ENCODE data around the gene GP9. TPM values are rescaled to one million over a fixed set of nuclear protein-coding genes. Genes with fewer than 3 reads are reported as not detected.

GP9 gene
- polyA plus RNA-seq, 2 of the 4 experiments (the other 2 are of a cell fraction): not detected

DNA sequence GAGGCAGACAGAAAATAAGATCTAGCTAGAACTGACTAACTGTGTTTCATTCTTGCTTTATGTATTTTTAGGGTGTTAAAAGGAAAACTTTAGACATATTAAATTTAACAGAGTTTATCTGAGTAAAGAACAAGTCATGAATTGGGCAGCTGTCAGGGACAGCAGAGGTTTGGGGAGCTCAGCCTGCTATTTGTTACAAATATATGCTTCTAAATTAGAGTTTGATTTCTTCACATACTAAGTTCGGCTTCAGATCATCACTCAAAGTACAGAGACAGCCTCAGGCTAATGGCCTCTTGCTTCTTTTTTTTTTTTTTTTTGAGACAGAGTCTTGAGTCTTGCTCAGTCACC lies 37.6 kb upstream of the GP9 start:
- ATAC-seq: no peak
- TF ChIP-seq CEBPB (IDR thresholded peaks at IDR 0.05): no peak
- TF ChIP-seq, protein P1, sequence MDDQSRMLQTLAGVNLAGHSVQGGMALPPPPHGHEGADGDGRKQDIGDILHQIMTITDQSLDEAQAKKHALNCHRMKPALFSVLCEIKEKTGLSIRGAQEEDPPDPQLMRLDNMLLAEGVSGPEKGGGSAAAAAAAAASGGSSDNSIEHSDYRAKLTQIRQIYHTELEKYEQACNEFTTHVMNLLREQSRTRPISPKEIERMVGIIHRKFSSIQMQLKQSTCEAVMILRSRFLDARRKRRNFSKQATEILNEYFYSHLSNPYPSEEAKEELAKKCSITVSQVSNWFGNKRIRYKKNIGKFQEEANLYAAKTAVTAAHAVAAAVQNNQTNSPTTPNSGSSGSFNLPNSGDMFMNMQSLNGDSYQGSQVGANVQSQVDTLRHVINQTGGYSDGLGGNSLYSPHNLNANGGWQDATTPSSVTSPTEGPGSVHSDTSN (IDR thresholded peaks at IDR 0.05): no peak
- TF ChIP-seq RARB (CRISPR knock-in tag; IDR thresholded peaks at IDR 0.05): no peak
- TF ChIP-seq TFCP2L1 (CRISPR knock-in tag; IDR thresholded peaks at IDR 0.05): no peak
- Histone ChIP-seq H3K4me3 (no peak overlapping the region), H3K27ac (no peak overlapping the region), H3K4me2 (no peak overlapping the region), H3K9me3 (no peaks in the 10 kb centered on the region), H3K4me1 (peaks cover 6% of the 10 kb centered on the region; the same call in 2 of the 3 replicates)
- POLR2A ChIA-PET: interaction anchor here (1.2 kb wide), 1 partner anchor 226 kb away, joined by 3 read pairs; the partner anchor contains the start of gene COPG1
- DNase-seq (ENCODE audit: low read depth in 1 of 2, low spot score in 1 of 2): no peak
- CTCF ChIA-PET: interaction anchor here (0.6 to 2.4 kb wide), 5 partner anchors 8 to 46 kb away, joined by 3 to 7 read pairs (median 4); no protein-coding TSS in a partner anchor
- FAIRE-seq: no peak
- 45% methylated on average over 1 of the region's 1 CpG for WGBS (ENCODE audit: missing lambda C conversion rate)

DNA sequence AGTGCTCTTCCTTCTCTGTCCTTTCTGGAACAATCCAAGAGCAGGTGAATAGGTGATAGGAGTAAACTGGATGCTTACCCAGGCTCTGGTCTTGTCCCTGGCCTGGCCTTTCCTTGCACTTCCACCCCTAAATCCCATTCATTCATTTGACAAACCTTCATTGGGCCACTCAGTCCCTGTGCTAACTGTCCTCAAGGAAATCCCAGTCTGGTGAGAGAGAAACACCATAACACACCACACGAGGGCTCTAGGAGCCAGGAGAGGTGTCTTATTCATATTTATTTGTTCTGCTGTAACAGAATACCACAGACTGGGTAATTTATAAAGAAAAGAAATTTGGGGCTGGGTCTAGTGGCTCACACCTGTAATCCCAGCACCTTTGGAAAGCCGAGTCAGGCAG lies 36.7 kb upstream of the GP9 start:
- H3K4me1 ChIP-seq: peaks cover 6% of the 10 kb centered on the region; the same call in 2 of the 3 replicates
- H3K9me3 ChIP-seq: no peaks in the 10 kb centered on the region
- DNase-seq (ENCODE audit: low read depth in 1 of 2, low spot score in 1 of 2): peak; percentile 31 to 38
- CTCF ChIA-PET: interaction anchor here (1.2 to 2.4 kb wide), 3 partner anchors 9 to 222 kb away, joined by 4 to 7 read pairs (median 5); no protein-coding TSS in a partner anchor
- TF ChIP-seq, protein P2, sequence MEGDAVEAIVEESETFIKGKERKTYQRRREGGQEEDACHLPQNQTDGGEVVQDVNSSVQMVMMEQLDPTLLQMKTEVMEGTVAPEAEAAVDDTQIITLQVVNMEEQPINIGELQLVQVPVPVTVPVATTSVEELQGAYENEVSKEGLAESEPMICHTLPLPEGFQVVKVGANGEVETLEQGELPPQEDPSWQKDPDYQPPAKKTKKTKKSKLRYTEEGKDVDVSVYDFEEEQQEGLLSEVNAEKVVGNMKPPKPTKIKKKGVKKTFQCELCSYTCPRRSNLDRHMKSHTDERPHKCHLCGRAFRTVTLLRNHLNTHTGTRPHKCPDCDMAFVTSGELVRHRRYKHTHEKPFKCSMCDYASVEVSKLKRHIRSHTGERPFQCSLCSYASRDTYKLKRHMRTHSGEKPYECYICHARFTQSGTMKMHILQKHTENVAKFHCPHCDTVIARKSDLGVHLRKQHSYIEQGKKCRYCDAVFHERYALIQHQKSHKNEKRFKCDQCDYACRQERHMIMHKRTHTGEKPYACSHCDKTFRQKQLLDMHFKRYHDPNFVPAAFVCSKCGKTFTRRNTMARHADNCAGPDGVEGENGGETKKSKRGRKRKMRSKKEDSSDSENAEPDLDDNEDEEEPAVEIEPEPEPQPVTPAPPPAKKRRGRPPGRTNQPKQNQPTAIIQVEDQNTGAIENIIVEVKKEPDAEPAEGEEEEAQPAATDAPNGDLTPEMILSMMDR (IDR thresholded peaks at IDR 0.05): peak; percentile 22; the same call in 1 of the 3 replicates
- TF ChIP-seq NR3C1 (IDR thresholded peaks at IDR 0.05) (no peak), RAD21 (conservative IDR thresholded peaks at IDR 0.05 in 1 of 2, IDR thresholded peaks at IDR 0.05 in 1 of 2) (peak; percentile 23 to 25; a peak in 3 of 5 replicates), SMC3 (IDR thresholded peaks at IDR 0.05) (peak; percentile 20; the same call in 1 of the 3 replicates)
- no peak overlapping the region for H3K27ac ChIP-seq
- peak in 1 of 2 experiments; percentile 31; a peak in 2 of 6 replicates for ATAC-seq
- FAIRE-seq: no peak
- 5% methylated on average over 2 of the region's 2 CpGs for WGBS (ENCODE audit: missing lambda C conversion rate)
- no peak overlapping the region for H3K4me2 ChIP-seq
- POLR2A ChIA-PET: no interaction called here
- no peak overlapping the region for H3K4me3 ChIP-seq

DNA sequence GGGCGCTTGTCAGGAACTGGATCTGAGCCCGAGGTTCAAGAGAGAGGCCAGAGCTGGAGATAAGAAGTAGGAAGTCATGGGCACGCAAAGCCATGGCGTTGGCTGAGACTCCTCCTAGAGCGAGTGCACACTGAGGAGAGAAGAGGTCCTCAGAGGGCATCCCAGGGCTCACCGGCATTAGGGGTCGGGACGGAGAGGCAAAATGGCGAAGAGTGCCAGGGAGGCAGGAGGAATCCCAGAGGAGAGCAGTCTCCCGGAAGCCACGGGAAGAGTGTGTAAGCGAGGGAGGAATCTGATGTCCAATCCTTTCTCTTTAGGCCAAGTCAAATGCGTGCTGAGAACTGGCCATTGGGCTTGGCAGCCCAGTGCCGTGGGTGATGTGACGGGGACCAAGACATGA lies 35.5 kb upstream of the GP9 start:
- WGBS (ENCODE audit: missing lambda C conversion rate): 86% methylated on average over 15 of the region's 15 CpGs
- no peak overlapping the region for H3K4me2 ChIP-seq
- H3K27ac ChIP-seq: no peak overlapping the region
- CTCF ChIA-PET: interaction anchor here (1.2 to 4.3 kb wide), 7 partner anchors 10 to 221 kb away, joined by 3 to 17 read pairs (median 4); no protein-coding TSS in a partner anchor
- H3K4me3 ChIP-seq: no peak overlapping the region
- TF ChIP-seq ZNF302 (CRISPR knock-in tag; IDR thresholded peaks at IDR 0.05) (no peak), CBX8 (IDR thresholded peaks at IDR 0.05) (no peak), SREBF2 (IDR thresholded peaks at IDR 0.05) (no peak), FOSB (CRISPR knock-in tag; IDR thresholded peaks at IDR 0.05) (no peak), KDM1A (IDR thresholded peaks at IDR 0.05; ENCODE audit: low read depth) (no peak), HDAC2 (IDR thresholded peaks at IDR 0.05) (no peak)
- H3K4me1 ChIP-seq: peaks cover 6% of the 10 kb centered on the region; the same call in 2 of the 3 replicates
- no peak for DNase-seq (ENCODE audit: low read depth in 1 of 2, low spot score in 1 of 2)
- ATAC-seq: no peak
- FAIRE-seq: no peak
- POLR2A ChIA-PET: no interaction called here
- H3K9me3 ChIP-seq: peaks cover under 1% of the 10 kb centered on the region; the same call in 1 of the 3 replicates

DNA sequence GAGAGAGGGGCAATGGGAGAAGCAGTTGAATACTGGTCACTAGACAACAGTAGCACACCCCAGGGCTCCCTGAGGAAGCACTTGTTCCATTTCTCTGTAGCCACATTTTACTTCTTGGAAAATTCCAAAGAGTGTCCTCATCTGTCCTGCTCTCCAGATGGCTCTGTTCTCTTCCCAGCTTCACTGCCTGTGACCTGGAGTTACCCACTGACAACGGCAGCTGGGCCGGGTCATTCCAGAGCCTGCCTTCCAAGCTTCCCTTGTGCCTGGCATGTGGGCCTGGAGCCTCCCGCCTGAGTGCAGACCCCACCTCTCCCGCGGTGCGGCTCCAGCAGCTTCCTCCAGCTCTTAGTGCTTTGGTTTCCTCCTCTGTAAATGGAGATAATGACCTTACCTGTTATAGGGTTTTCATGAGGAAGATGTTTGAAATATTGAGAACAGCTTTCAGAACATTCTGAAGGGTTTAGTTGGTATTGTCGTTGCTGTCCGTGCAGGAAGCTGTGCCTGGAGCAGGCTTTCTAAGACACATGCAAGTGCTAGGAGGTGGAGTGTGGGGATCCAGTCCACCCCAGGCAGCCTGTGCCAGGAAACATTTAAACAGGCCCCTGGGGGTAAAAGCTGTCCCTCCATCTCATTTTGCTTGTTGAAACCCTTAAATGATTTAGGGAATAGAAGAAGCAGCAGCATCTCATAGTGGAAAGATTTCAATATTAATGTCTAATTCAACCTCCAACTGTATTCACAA lies 34.7 kb upstream of the GP9 start:
- FAIRE-seq (no peak), DNase-seq (ENCODE audit: low read depth in 1 of 2, low spot score in 1 of 2) (no peak), ATAC-seq (no peak)
- Histone ChIP-seq H3K27ac (no peak overlapping the region), H3K4me3 (no peak overlapping the region), H3K9me3 (peaks cover 5% of the 10 kb centered on the region; the same call in 1 of the 3 replicates), H3K4me1 (peaks cover 5% of the 10 kb centered on the region; the same call in 2 of the 3 replicates), H3K4me2 (no peak overlapping the region)
- 87% methylated on average over 6 of the region's 8 CpGs for WGBS (ENCODE audit: missing lambda C conversion rate)
- POLR2A ChIA-PET: no interaction called here
- CTCF ChIA-PET: interaction anchor here (0.5 to 4.3 kb wide), 14 partner anchors 10 to 220 kb away, joined by 3 to 17 read pairs (median 4); partner anchors contain the start of gene CFAP92
- TF ChIP-seq RNF2 (IDR thresholded peaks at IDR 0.05; ENCODE audit: borderline replicate concordance, low read depth): no peak
- no peak for TF ChIP-seq ZC3H11A (IDR thresholded peaks at IDR 0.05)
- TF ChIP-seq CHD4 (IDR thresholded peaks at IDR 0.05; ENCODE audit: borderline replicate concordance): no peak
- no peak for TF ChIP-seq NPAS2 (CRISPR knock-in tag; IDR thresholded peaks at IDR 0.05; ENCODE audit: borderline replicate concordance)
- no peak for TF ChIP-seq KDM5A (IDR thresholded peaks at IDR 0.05)
- TF ChIP-seq CEBPB (IDR thresholded peaks at IDR 0.05): no peak
- TF ChIP-seq, protein P3, sequence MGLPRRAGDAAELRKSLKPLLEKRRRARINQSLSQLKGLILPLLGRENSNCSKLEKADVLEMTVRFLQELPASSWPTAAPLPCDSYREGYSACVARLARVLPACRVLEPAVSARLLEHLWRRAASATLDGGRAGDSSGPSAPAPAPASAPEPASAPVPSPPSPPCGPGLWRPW (IDR thresholded peaks at IDR 0.05): no peak
- no peak for TF ChIP-seq HOXA7 (CRISPR knock-in tag; IDR thresholded peaks at IDR 0.05)
